Astrocyte (in vitro differentiated cells and primary cell): ENCODE results near the gene SMARCD1. TPM values are rescaled to one million over a fixed set of nuclear protein-coding genes. Genes with fewer than 3 reads are reported as not detected.
"Not testable (repeated sequence)": the region's sequence is repeated elsewhere in the genome, so short reads cannot be mapped to it uniquely, and the experiment has no call there.

ENCODE experiments used
- DNase-seq: peaks from one replicate; pipeline ENCODE4 v3.0.0-alpha.2; 2010; ENCODE audit warnings: low read depth
- FAIRE-seq: peaks from 2 replicates; lab custom pipeline; 2011; peaks lifted over from hg19 to GRCh38; lab: Jason Lieb, UNC
- H2AFZ ChIP-seq: 2 replicates; pipeline ENCODE4 v1.6.0; 2012; ENCODE audit warnings: low read depth, low read length, inconsistent platforms
- H3K27ac ChIP-seq: 2 replicates; pipeline ENCODE4 v1.5.1; 2011; ENCODE audit warnings: low read depth, low read length, inconsistent platforms
- H3K27me3 ChIP-seq: 2 replicates; pipeline ENCODE4 v1.6.0; 2011; ENCODE audit warnings: low read length, inconsistent platforms; ENCODE audit not compliant: insufficient read depth
- H3K36me3 ChIP-seq: 2 replicates; pipeline ENCODE4 v1.5.1; 2011; ENCODE audit warnings: low read length, inconsistent platforms; ENCODE audit not compliant: insufficient read depth
- H3K4me1 ChIP-seq: 2 replicates; pipeline ENCODE4 v1.5.1; 2011; ENCODE audit warnings: low read length, inconsistent platforms; ENCODE audit not compliant: insufficient read depth
- H3K4me2 ChIP-seq: 2 replicates; pipeline ENCODE4 v1.6.0; 2012; ENCODE audit warnings: low read length, inconsistent platforms
- H3K4me3 ChIP-seq: 2 replicates; pipeline ENCODE4 v1.5.1; 2011; ENCODE audit warnings: low read depth, mild to moderate bottlenecking, low read length, inconsistent platforms; ENCODE audit not compliant: insufficient read depth
- H3K79me2 ChIP-seq: 2 replicates; pipeline ENCODE4 v1.6.0; 2012; ENCODE audit warnings: mild to moderate bottlenecking, low read length, inconsistent platforms; ENCODE audit not compliant: insufficient read depth
- H3K9ac ChIP-seq: 2 replicates; pipeline ENCODE4 v1.6.0; 2012; ENCODE audit warnings: mild to moderate bottlenecking, low read length, inconsistent platforms
- H3K9me3 ChIP-seq: 2 replicates; pipeline ENCODE4 v1.5.1; 2012; ENCODE audit warnings: low read depth, mild to moderate bottlenecking, low read length, inconsistent platforms; ENCODE audit not compliant: insufficient read depth
- H4K20me1 ChIP-seq: 2 replicates; pipeline ENCODE4 v1.6.0; 2012; ENCODE audit warnings: low read length, inconsistent platforms; ENCODE audit not compliant: insufficient read depth
- H3K27ac Mint-ChIP-seq: one replicate; pipeline ENCODE4 v1.8.0; 2021; ENCODE audit warnings: mild to moderate bottlenecking, mixed read lengths; ENCODE audit not compliant: unreplicated experiment
- H3K27me3 Mint-ChIP-seq: one replicate; pipeline ENCODE4 v1.8.0; 2021; ENCODE audit warnings: low read depth, mixed read lengths; ENCODE audit not compliant: unreplicated experiment
- H3K36me3 Mint-ChIP-seq: one replicate; pipeline ENCODE4 v1.8.0; 2021; ENCODE audit warnings: low read depth, mixed read lengths; ENCODE audit not compliant: unreplicated experiment
- H3K4me1 Mint-ChIP-seq: one replicate; pipeline ENCODE4 v1.8.0; 2021; ENCODE audit warnings: low read depth, mixed read lengths; ENCODE audit not compliant: unreplicated experiment
- H3K4me3 Mint-ChIP-seq: one replicate; pipeline ENCODE4 v1.8.0; 2021; ENCODE audit warnings: mild to moderate bottlenecking, moderate library complexity, mixed read lengths; ENCODE audit not compliant: unreplicated experiment
- H3K9me3 Mint-ChIP-seq: one replicate; pipeline ENCODE4 v1.8.0; 2021; ENCODE audit warnings: mild to moderate bottlenecking, mixed read lengths; ENCODE audit not compliant: unreplicated experiment
- EZH2 ChIP-seq: IDR thresholded peaks from 2 replicates; pipeline ENCODE4 v1.6.1; 2012; ENCODE audit warnings: mild to moderate bottlenecking, low read length, inconsistent platforms; ENCODE audit not compliant: insufficient read depth
- total RNA-seq: library from RNA; stranded (reverse); gene quantifications from 2 replicates; pipeline ENCODE4 v1.2.1, GENCODE V29; 2021
- TF ChIP-seq, protein P1 (sequence below): IDR thresholded peaks from 2 replicates; pipeline ENCODE4 v1.5.1; 2011; ENCODE audit warnings: low read depth, mild to moderate bottlenecking, inconsistent platforms, low read length, moderate library complexity; ENCODE audit not compliant: insufficient read depth

The SMARCD1 gene
- total RNA-seq, 1 donor from 2014 or later: 64.4 TPM

DNA sequence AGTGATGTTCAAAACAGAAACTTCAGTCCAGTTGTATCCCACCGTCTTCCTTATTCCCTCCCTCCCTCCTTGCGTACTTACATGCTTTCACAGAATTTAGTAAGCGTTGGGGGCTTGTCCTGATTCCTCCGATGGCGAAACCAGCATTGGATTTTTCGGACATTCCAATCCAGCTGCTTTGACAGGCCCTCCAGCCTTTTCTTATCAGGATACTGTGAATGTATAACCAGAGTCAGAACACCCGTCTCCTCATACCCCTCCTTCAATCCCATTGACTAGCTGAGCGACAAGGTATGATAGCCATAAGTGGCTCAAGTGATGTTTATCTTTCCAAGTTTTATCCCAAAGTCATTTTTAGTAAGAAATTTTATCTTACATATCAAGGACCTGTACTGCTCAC, 57.9 kb downstream of the SMARCD1 start:
- no peak overlapping the region for H3K4me2 ChIP-seq
- H3K79me2 ChIP-seq: peaks cover 34% of the 10 kb centered on the region
- H4K20me1 ChIP-seq: peaks cover 26% of the 10 kb centered on the region
- no peak overlapping the region for H3K9ac ChIP-seq
- H3K4me1 ChIP-seq: no peaks in the 10 kb centered on the region
- no peak overlapping the region for H2AFZ ChIP-seq
- no peak overlapping the region for H3K4me3 ChIP-seq
- DNase-seq (no peak), FAIRE-seq (no peak)
- no peaks in the 10 kb centered on the region for H3K9me3 Mint-ChIP-seq
- H3K27ac Mint-ChIP-seq: no peak overlapping the region
- H3K4me1 Mint-ChIP-seq: peaks cover 1% of the 10 kb centered on the region
- H3K36me3 ChIP-seq: peaks cover 12% of the 10 kb centered on the region
- H3K9me3 ChIP-seq: no peaks in the 10 kb centered on the region
- H3K27me3 ChIP-seq: no peaks in the 10 kb centered on the region
- H3K4me3 Mint-ChIP-seq: no peak overlapping the region
- H3K36me3 Mint-ChIP-seq: peaks cover 21% of the 10 kb centered on the region
- no peak overlapping the region for H3K27ac ChIP-seq
- TF ChIP-seq, protein P1, sequence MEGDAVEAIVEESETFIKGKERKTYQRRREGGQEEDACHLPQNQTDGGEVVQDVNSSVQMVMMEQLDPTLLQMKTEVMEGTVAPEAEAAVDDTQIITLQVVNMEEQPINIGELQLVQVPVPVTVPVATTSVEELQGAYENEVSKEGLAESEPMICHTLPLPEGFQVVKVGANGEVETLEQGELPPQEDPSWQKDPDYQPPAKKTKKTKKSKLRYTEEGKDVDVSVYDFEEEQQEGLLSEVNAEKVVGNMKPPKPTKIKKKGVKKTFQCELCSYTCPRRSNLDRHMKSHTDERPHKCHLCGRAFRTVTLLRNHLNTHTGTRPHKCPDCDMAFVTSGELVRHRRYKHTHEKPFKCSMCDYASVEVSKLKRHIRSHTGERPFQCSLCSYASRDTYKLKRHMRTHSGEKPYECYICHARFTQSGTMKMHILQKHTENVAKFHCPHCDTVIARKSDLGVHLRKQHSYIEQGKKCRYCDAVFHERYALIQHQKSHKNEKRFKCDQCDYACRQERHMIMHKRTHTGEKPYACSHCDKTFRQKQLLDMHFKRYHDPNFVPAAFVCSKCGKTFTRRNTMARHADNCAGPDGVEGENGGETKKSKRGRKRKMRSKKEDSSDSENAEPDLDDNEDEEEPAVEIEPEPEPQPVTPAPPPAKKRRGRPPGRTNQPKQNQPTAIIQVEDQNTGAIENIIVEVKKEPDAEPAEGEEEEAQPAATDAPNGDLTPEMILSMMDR: no peak
- no peak for TF ChIP-seq EZH2
- no peaks in the 10 kb centered on the region for H3K27me3 Mint-ChIP-seq

- Histone ChIP-seq H3K9ac (no peak overlapping the region), H3K79me2 (peaks cover 58% of the 10 kb centered on the region), H3K9me3 (no peaks in the 10 kb centered on the region), H3K27me3 (no peaks in the 10 kb centered on the region), H3K4me1 (no peaks in the 10 kb centered on the region), H4K20me1 (peaks cover 40% of the 10 kb centered on the region), H2AFZ (no peak overlapping the region), H3K27ac (no peak overlapping the region), H3K4me3 (no peak overlapping the region), H3K4me2 (no peak overlapping the region), H3K36me3 (peaks cover 9% of the 10 kb centered on the region)
- Mint-ChIP-seq H3K27me3 (no peaks in the 10 kb centered on the region), H3K27ac (no peak overlapping the region), H3K4me1 (peaks cover 4% of the 10 kb centered on the region), H3K36me3 (peaks cover 15% of the 10 kb centered on the region), H3K4me3 (no peak overlapping the region), H3K9me3 (no peaks in the 10 kb centered on the region)
- no peak for DNase-seq
- no peak for FAIRE-seq
- TF ChIP-seq, protein P1: no peak
- no peak for TF ChIP-seq EZH2
These were observed 60.3 kb downstream of the SMARCD1 start for GRCh38 chr12:50145439-50145838.

DNA sequence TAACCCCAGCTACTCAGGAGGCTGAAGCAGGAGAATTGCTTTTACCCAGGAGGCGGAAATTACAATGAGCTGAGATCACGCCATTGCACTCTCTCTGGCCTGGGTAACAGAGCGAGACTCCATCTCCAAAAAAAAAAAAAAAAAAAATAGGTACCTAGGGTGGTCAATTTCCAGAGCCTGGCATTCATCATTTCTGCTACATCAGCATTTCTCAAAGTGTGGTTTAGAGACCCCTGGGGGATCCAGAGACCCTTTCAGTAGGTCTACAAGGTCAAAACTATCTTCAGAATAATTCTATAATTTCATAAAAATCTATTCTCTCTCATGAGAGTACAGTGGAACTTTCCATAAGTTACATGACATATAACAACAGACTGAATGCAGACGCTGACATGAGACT, 62.1 kb downstream of the SMARCD1 start:
- H3K36me3 ChIP-seq: peaks cover 9% of the 10 kb centered on the region
- no peak overlapping the region for H3K4me3 ChIP-seq
- peaks cover 11% of the 10 kb centered on the region for H3K4me1 Mint-ChIP-seq
- no peak overlapping the region for H3K4me3 Mint-ChIP-seq
- no peaks in the 10 kb centered on the region for H3K9me3 ChIP-seq
- no peak overlapping the region for H2AFZ ChIP-seq
- H3K27me3 Mint-ChIP-seq: no peaks in the 10 kb centered on the region
- no peaks in the 10 kb centered on the region for H3K9me3 Mint-ChIP-seq
- DNase-seq (no peak), FAIRE-seq (no peak)
- H4K20me1 ChIP-seq: peaks cover 59% of the 10 kb centered on the region
- no peak for TF ChIP-seq EZH2
- TF ChIP-seq, protein P1: no peak
- H3K27ac ChIP-seq: no peak overlapping the region
- no peak overlapping the region for H3K9ac ChIP-seq
- no peaks in the 10 kb centered on the region for H3K4me1 ChIP-seq
- H3K79me2 ChIP-seq: peaks cover 76% of the 10 kb centered on the region
- H3K27ac Mint-ChIP-seq: no peak overlapping the region
- no peaks in the 10 kb centered on the region for H3K27me3 ChIP-seq
- H3K4me2 ChIP-seq: no peak overlapping the region
- H3K36me3 Mint-ChIP-seq: peaks cover 8% of the 10 kb centered on the region

DNA sequence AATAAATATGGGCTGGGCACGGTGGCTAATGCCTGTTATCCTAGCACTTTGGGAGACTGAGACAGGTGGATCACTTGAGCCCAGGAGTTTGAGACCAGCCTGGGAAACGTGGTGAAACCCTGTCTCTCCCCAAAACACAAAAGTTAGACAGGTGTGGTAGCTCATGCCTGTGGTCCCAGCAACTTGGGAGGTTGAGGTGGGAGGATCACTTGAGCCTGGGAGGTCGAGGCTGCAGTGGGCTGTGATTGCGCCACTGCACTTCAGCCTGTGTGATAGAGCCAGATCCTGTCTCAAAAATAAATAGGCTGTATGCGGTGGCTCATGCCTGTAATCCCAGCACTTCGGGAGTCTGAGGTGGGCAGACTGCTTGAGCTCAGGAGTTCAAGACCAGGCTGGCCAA, 62.9 kb downstream of the SMARCD1 start:
- peaks cover 11% of the 10 kb centered on the region for H3K4me1 Mint-ChIP-seq
- Histone ChIP-seq H3K79me2 (peaks cover 81% of the 10 kb centered on the region), H4K20me1 (peaks cover 57% of the 10 kb centered on the region)
- H3K27me3 ChIP-seq, H3K4me2 ChIP-seq, H3K4me3 Mint-ChIP-seq, H3K9me3 ChIP-seq, H3K27ac Mint-ChIP-seq, H3K4me1 ChIP-seq, H3K27ac ChIP-seq, H2AFZ ChIP-seq, H3K36me3 Mint-ChIP-seq, H3K9me3 Mint-ChIP-seq, H3K9ac ChIP-seq, H3K4me3 ChIP-seq, H3K27me3 Mint-ChIP-seq, DNase-seq, H3K36me3 ChIP-seq, FAIRE-seq: not testable (repeated sequence)
